Measurements from ENCODE around the gene DLGAP1. TPM values are rescaled to one million over a fixed set of nuclear protein-coding genes. Genes with fewer than 3 reads are reported as not detected.

DLGAP1 gene
- total RNA-seq, 1 experiment from 2014 or later: 23.2 TPM

- Mint-ChIP-seq H3K36me3 (ENCODE audit: insufficient read depth in 1 of 3, low read depth in 3 of 3) (no peaks in the 10 kb centered on the region), H3K4me3 (no peak overlapping the region), H3K27ac (no peak overlapping the region), H3K9me3 (no peaks in the 10 kb centered on the region), H3K4me1 (peaks cover 40 to 47% of the 10 kb centered on the region in 2 experiments), H3K27me3 (ENCODE audit: low read depth) (peaks cover 20% of the 10 kb centered on the region)
- Histone ChIP-seq H2BK5ac (ENCODE audit: insufficient read length, low read length) (no peak overlapping the region), H4K8ac (replicated peaks; ENCODE audit: insufficient read length, low read depth, low read length) (no peak overlapping the region), H3K18ac (ENCODE audit: insufficient read length, low read depth, low read length) (no peak overlapping the region), H3K79me1 (ENCODE audit: insufficient read depth, low read depth, low read length, poor library complexity, severe bottlenecking) (no peaks in the 10 kb centered on the region), H3K4me1 (ENCODE audit: insufficient read depth, low read length) (peaks cover 6% of the 10 kb centered on the region; the same call in 1 of the 2 replicates), H3K4me2 (ENCODE audit: insufficient read depth, insufficient read length, low read length) (no peak overlapping the region), H3K9me3 (ENCODE audit: control insufficient read depth, low read depth, low read length) (no peaks in the 10 kb centered on the region), H3T11ph (ENCODE audit: low read length) (no peak overlapping the region), H2BK15ac (ENCODE audit: low read depth, low read length) (no peak overlapping the region), H3K9ac (ENCODE audit: extremely low read depth, insufficient read length, low read length) (no peak overlapping the region), H3K79me2 (ENCODE audit: insufficient read depth, low read length) (no peaks in the 10 kb centered on the region), H2BK20ac (ENCODE audit: low read depth, low read length, poor library complexity, severe bottlenecking) (no peak overlapping the region), H3K27ac (ENCODE audit: insufficient read length, low read depth, low read length) (no peak overlapping the region), H3K27me3 (ENCODE audit: insufficient read depth, low read length) (no peaks in the 10 kb centered on the region; the same call in 1 of the 2 replicates), H3K14ac (ENCODE audit: insufficient read depth, low read length) (no peak overlapping the region), H2BK12ac (ENCODE audit: insufficient read length, low read depth, low read length) (no peak overlapping the region), H3K4ac (ENCODE audit: low read depth, low read length) (no peak overlapping the region), H2AK5ac (ENCODE audit: insufficient read length, low read length) (no peak overlapping the region), H4K5ac (ENCODE audit: insufficient read length, low read depth, low read length) (no peak overlapping the region), H2BK120ac (ENCODE audit: low read depth, low read length, poor library complexity, severe bottlenecking) (no peak overlapping the region), H3K56ac (ENCODE audit: insufficient read length, low read depth, low read length) (no peak overlapping the region), H3K23ac (ENCODE audit: insufficient read length, low read depth, low read length) (no peak overlapping the region), H4K91ac (ENCODE audit: insufficient read length, low read depth, low read length) (no peak overlapping the region), H2AFZ (ENCODE audit: low read length) (no peak overlapping the region), H3K23me2 (ENCODE audit: insufficient read length, low read depth, low read length, poor library complexity, severe bottlenecking) (peaks cover 6% of the 10 kb centered on the region), H4K20me1 (ENCODE audit: control insufficient read depth, insufficient read depth, insufficient read length) (no peaks in the 10 kb centered on the region)
- no peak for TF ChIP-seq CTCF (conservative IDR thresholded peaks at IDR 0.05)
- DNase-seq: no peak
- WGBS (ENCODE audit: extremely low coverage, insufficient read length, low lambda C conversion rate): no CpG with 5 or more reads among the region's 7 CpGs
These were observed 959.2 kb downstream of the DLGAP1 start for GRCh38 chr18:3495691-3496430.
